ENCODE results near the gene PSAP. TPM values are rescaled to one million over a fixed set of nuclear protein-coding genes. Genes with fewer than 3 reads are reported as not detected.

Gene PSAP
- total RNA-seq, 1 donor from 2014 or later = 510 TPM

DNA sequence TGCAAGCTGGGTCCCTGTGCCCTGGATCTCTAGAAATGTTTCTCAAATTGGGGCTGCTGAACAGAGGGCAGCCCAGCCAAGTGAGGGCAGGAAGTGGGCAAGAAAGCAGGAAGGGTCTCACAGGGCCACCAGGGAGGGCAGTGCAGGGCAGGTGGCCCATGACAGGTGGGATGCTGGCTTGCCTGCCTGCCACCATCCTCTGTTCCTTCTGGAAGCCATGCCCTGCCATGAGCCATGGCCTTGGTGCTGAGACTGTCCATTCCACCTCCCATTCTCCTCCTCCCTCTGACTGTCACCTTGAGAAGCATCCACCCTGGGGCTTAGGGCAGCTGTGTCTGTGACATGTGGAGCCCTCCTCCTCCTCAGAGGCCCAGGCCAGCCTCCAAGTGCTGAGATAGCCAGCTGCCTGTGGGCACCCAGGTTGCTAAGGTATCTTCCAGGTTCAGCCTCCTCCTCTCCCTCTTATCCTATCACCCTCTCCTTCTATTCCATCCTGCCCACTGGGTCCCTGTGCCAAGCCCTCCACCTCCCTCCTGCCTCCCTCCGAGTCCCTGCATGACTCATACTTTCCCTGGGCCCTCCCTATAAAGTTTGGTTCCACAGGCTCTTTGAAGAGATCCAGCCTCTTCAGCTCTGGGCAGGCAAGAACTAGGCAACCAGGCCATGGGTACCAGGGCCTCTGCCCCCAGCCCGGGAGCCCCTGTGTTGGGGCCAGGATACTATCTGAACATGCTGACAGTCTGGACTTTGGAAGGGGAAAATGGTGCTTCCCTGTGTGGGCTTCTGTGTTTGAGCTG lies 79.0 kb downstream of the PSAP start:
- no peak overlapping the region for H3K4me3 Mint-ChIP-seq (ENCODE audit: low read depth)
- DNase-seq (ENCODE audit: low spot score, unreplicated experiment) = no peak
- no peaks in the 10 kb centered on the region for H3K36me3 Mint-ChIP-seq (ENCODE audit: insufficient read depth)
- H3K4me1 Mint-ChIP-seq (ENCODE audit: low read depth) = peaks cover 14% of the 10 kb centered on the region
- TF ChIP-seq, protein P1, sequence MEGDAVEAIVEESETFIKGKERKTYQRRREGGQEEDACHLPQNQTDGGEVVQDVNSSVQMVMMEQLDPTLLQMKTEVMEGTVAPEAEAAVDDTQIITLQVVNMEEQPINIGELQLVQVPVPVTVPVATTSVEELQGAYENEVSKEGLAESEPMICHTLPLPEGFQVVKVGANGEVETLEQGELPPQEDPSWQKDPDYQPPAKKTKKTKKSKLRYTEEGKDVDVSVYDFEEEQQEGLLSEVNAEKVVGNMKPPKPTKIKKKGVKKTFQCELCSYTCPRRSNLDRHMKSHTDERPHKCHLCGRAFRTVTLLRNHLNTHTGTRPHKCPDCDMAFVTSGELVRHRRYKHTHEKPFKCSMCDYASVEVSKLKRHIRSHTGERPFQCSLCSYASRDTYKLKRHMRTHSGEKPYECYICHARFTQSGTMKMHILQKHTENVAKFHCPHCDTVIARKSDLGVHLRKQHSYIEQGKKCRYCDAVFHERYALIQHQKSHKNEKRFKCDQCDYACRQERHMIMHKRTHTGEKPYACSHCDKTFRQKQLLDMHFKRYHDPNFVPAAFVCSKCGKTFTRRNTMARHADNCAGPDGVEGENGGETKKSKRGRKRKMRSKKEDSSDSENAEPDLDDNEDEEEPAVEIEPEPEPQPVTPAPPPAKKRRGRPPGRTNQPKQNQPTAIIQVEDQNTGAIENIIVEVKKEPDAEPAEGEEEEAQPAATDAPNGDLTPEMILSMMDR (IDR thresholded peaks at IDR 0.05; ENCODE audit: unreplicated experiment) = no peak
- no peaks in the 10 kb centered on the region for H3K9me3 Mint-ChIP-seq (ENCODE audit: low read depth)
- H3K27ac Mint-ChIP-seq = no peak overlapping the region
- peaks cover 30% of the 10 kb centered on the region for H3K27me3 Mint-ChIP-seq

DNA sequence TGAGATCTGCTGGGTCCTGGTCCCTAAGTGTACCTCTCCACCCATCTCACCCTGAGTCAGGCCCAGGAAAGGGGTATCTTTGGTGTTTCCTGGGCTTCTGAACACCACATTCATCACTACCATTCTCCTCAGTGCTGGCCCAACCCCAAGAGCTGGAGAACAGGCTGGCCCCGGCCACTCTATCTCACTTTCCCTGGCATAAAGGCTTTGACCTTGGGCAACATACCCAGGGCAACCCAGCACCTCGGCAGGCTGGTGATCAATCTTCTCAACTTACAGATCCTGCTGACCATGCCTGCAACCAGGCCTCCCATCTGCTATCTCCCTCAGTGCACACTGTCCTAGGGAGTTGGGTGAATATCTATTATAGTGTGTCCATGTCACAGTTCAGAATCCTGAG lies 79.8 kb downstream of the PSAP start:
- H3K36me3 Mint-ChIP-seq (ENCODE audit: insufficient read depth) = no peaks in the 10 kb centered on the region
- no peaks in the 10 kb centered on the region for H3K9me3 Mint-ChIP-seq (ENCODE audit: low read depth)
- peaks cover 19% of the 10 kb centered on the region for H3K4me1 Mint-ChIP-seq (ENCODE audit: low read depth)
- TF ChIP-seq, protein P1 (IDR thresholded peaks at IDR 0.05; ENCODE audit: unreplicated experiment) = no peak
- H3K27ac Mint-ChIP-seq = no peak overlapping the region
- no peak overlapping the region for H3K4me3 Mint-ChIP-seq (ENCODE audit: low read depth)
- peaks cover 28% of the 10 kb centered on the region for H3K27me3 Mint-ChIP-seq
- DNase-seq (ENCODE audit: low spot score, unreplicated experiment) = no peak

DNA sequence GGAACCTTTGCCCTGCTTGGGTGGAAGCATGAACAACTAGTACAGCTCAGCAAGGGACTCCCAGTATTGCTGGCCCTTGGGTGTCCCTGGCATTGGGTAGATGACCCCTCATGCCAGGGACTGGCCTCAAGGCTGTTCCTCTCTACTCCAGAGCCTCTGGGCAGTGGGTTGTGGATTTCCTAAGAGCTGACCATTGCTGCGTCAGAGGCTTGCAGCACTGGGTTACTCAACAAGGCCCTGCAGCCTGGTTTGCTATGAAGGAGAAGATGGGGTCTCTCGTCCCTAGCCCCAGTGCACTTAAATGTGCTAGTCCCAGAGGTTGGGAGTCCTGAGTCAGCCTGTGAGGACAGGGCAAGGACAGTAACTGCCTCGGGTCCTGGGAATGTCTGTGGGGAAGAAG lies 80.3 kb downstream of the PSAP start:
- TF ChIP-seq, protein P1 (IDR thresholded peaks at IDR 0.05; ENCODE audit: unreplicated experiment) = no peak
- H3K27me3 Mint-ChIP-seq = peaks cover 24% of the 10 kb centered on the region
- no peak overlapping the region for H3K4me3 Mint-ChIP-seq (ENCODE audit: low read depth)

DNA sequence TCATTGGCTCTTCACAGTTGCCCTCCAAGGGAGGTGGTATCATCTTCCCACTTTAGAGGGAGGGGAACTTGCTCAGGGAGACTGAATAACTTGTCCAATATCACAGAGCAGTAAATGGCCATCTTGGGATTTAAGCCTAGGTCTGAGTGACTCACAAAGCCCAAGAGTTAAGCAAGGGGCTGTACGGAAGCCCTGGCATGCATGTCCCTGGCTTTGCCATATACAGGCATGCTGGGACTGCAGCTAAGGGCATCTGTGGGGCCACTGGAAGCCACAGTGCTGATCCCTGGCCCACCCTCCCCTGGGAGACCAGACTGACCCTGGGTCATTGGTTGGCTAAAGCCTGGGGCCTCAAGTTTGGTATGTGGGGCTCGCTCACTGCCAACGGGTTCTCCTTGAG lies 80.8 kb downstream of the PSAP start:
- Mint-ChIP-seq H3K27ac (no peak overlapping the region), H3K9me3 (ENCODE audit: low read depth) (no peaks in the 10 kb centered on the region), H3K36me3 (ENCODE audit: insufficient read depth) (no peaks in the 10 kb centered on the region), H3K27me3 (peaks cover 20% of the 10 kb centered on the region), H3K4me1 (ENCODE audit: low read depth) (peaks cover 23% of the 10 kb centered on the region), H3K4me3 (ENCODE audit: low read depth) (no peak overlapping the region)
- no peak for DNase-seq (ENCODE audit: low spot score, unreplicated experiment)
- TF ChIP-seq, protein P1 (IDR thresholded peaks at IDR 0.05; ENCODE audit: unreplicated experiment) = no peak

More for the DNA sequence above, 80.3 kb downstream of the PSAP start:
- Mint-ChIP-seq H3K9me3 (ENCODE audit: low read depth) (no peaks in the 10 kb centered on the region), H3K4me1 (ENCODE audit: low read depth) (peaks cover 21% of the 10 kb centered on the region), H3K27ac (no peak overlapping the region), H3K36me3 (ENCODE audit: insufficient read depth) (no peaks in the 10 kb centered on the region)
- DNase-seq (ENCODE audit: low spot score, unreplicated experiment) = no peak

DNA sequence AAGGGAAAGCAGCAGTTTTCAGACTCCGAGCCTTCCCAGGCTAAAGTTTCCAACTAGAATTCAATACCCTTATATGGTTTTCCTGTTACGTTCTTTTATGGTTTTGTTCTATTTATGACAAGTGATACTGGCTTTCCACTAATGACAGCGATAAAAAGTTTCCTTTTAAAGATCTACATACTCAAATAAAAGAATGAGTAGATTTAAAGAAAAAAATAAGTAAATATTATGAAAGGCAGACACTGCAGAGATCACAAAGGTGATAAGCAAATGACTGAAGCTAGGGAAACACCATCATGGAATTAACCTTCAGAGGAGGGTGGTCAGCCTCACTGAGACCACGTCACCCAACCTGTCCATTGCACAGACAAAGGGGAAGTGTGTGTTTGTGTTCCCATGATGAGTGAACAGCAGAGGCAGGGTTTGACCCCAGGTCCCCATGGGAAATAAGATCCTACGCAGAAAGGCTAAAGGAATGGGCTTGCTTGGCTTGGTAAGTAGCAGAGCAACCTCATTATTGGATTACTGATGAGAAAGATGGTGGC lies 81.7 kb downstream of the PSAP start:
- no peak overlapping the region for H3K27ac Mint-ChIP-seq
- no peak for DNase-seq (ENCODE audit: low spot score, unreplicated experiment)
- peaks cover 22% of the 10 kb centered on the region for H3K4me1 Mint-ChIP-seq (ENCODE audit: low read depth)
- TF ChIP-seq, protein P1 (IDR thresholded peaks at IDR 0.05; ENCODE audit: unreplicated experiment) = no peak
- peaks cover 16% of the 10 kb centered on the region for H3K27me3 Mint-ChIP-seq
- H3K9me3 Mint-ChIP-seq (ENCODE audit: low read depth) = no peaks in the 10 kb centered on the region
- no peak overlapping the region for H3K4me3 Mint-ChIP-seq (ENCODE audit: low read depth)
- no peaks in the 10 kb centered on the region for H3K36me3 Mint-ChIP-seq (ENCODE audit: insufficient read depth)
